ENCODE measurements around the gene ACTG1.

The ACTG1 gene

GRCh38 chr17:81544281-81544974 is 31.8 kb upstream of the ACTG1 start:
- TF ChIP-seq CTCF (conservative IDR thresholded peaks at IDR 0.05; ENCODE audit: low read length) = no peak
- DNase-seq (ENCODE audit: low read depth) = no peak
- no peak overlapping the region for H3K4me3 ChIP-seq (ENCODE audit: low read length)

- no peak for TF ChIP-seq CTCF (conservative IDR thresholded peaks at IDR 0.05; ENCODE audit: low read length)
- DNase-seq (ENCODE audit: low read depth) = no peak
- H3K4me3 ChIP-seq (ENCODE audit: low read length) = no peak overlapping the region
Observed at GRCh38 chr17:81543756-81544155, 31.2 kb upstream of the ACTG1 start.

- no peak overlapping the region for H3K4me3 ChIP-seq (ENCODE audit: low read length)
- TF ChIP-seq CTCF (conservative IDR thresholded peaks at IDR 0.05; ENCODE audit: low read length) = no peak
- DNase-seq (ENCODE audit: low read depth) = no peak
Observed at GRCh38 chr17:81543339-81543675, 30.7 kb upstream of the ACTG1 start.

GRCh38 chr17:81542431-81543338 is 30.1 kb upstream of the ACTG1 start:
- no peak overlapping the region for H3K4me3 ChIP-seq (ENCODE audit: low read length)
- DNase-seq (ENCODE audit: low read depth) = no peak
- TF ChIP-seq CTCF (conservative IDR thresholded peaks at IDR 0.05; ENCODE audit: low read length) = no peak

GRCh38 chr17:81541123-81541522 is 28.5 kb upstream of the ACTG1 start:
- DNase-seq (ENCODE audit: low read depth) = no peak
- no peak overlapping the region for H3K4me3 ChIP-seq (ENCODE audit: low read length)
- TF ChIP-seq CTCF (conservative IDR thresholded peaks at IDR 0.05; ENCODE audit: low read length) = no peak

- no peak for TF ChIP-seq CTCF (conservative IDR thresholded peaks at IDR 0.05; ENCODE audit: low read length)
- no peak overlapping the region for H3K4me3 ChIP-seq (ENCODE audit: low read length)
- DNase-seq (ENCODE audit: low read depth) = no peak
Observed at GRCh38 chr17:81540676-81541027, 28.1 kb upstream of the ACTG1 start.

Data from AG10803 (cell line).